Stimulated activated CD4-positive, alpha-beta T cell treated with anti-CD3 and anti-CD28 coated beads, TNF-alpha, amount 100 ng/mL, for 48 hours (primary cell): ENCODE measurements around the gene ANKRD50.

Experiments used
- DNase-seq, 3 donors: peaks; one replicate each; pipeline ENCODE4 v3.0.0-alpha.2; 2020; ENCODE audit warnings: low read depth in 3 of 3

The ANKRD50 gene

DNA sequence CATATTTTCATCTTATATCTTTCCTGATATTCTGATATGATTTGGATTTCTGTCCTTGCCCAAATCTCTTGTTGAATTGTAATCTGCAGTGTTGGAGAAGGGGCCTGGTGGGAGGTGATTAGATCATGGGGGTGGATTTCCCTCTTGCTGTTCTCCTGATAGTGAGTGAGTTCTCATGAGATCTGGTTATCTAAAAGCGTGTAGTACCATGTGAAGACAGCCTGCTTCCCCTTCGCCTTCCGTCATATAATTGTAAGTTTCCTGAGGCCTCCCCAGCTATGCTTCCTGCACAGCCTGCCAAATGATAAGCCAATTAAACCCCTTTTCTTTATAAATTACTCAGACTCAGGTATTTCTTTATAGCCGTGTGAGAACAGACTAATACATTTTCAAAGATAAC is 77.2 kb downstream of the ANKRD50 start:
- no peak for DNase-seq

- DNase-seq: no peak
These were observed 79.1 kb downstream of the ANKRD50 start for GRCh38 chr4:124633285-124633941.

DNA sequence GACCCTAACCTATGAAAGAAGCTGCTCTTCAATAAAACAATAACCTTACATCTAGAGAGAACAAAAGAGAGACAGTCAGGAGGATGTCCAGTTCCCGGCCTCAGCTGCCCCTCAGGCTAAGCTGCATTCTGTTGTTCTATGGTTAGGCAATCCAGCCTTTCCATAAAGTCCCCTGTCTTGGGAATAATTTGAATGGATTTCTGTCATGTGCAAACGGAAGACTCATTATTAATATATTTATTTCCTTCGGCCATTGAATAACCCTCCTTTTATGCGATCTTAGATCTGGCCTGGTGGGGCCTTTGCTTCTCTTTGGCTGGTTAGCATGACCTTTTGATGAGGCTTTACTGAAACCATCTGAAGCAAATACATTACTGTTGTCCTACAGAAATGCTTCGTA is 80.1 kb downstream of the ANKRD50 start:
- no peak for DNase-seq

- no peak for DNase-seq
These were observed 80.8 kb downstream of the ANKRD50 start for GRCh38 chr4:124631760-124632159.

DNA sequence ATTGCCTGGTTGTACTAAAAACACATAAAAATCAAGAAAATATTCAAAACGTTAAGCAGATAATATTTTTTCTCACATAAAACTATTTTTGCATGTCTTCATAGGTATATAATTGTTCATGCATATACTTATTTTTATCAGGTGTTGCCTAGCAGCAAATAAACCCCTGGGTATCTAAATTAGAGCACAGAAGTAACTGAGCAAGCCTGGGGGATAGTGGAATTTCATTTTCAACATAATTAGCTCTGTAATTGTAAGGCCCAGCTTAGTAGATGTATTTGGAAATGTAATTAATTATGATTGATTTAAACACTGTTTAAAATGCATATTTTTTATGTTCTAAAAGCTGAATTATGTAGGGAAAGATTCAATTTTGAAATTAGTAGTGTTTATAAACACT is 82.9 kb downstream of the ANKRD50 start:
- DNase-seq: no peak
